Measurements from ENCODE around the gene ERI3.

ERI3 gene

DNA sequence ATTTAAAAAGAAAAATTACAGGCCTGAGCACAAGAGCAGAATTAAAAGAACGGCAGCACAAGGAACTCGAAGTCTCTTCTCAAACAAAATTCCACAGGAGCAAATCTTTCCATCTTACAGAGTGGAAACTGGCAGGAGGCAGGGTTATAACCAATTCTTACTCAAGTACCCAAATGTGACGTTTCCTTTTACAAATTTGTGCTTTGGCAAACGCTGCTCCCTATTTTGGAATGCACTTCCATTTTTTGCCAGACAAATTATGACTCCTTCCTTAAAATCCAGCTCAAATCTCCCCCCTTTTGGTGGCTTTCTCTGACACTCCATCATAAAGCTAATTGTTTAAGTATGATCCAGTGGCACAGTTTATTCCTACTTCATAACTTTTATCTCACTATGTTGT, 7.8 kb downstream of the ERI3 start:
- DNase-seq, result no peak

DNA sequence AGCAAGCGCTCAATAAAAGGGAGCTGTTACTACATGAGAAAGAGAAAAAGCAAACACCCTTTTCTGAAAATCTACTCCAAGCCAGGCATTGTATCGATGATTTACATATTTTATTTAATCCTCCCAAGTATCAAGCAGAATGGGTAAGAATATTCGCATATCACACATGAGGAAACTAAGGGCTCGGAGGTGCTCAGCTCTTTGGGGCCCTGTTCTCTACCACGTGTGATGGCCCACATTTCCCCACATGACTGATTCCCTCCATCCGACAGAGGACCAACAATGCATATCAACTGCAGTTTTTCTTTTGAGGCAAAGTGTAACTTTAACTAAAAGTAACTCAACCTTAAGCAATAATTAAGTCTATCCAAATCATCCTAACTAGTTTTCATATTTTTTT, 8.2 kb downstream of the ERI3 start:
- DNase-seq, result no peak

GRCh38 chr1:44346184-44346583, 8.9 kb downstream of the ERI3 start:
- DNase-seq, result no peak

DNA sequence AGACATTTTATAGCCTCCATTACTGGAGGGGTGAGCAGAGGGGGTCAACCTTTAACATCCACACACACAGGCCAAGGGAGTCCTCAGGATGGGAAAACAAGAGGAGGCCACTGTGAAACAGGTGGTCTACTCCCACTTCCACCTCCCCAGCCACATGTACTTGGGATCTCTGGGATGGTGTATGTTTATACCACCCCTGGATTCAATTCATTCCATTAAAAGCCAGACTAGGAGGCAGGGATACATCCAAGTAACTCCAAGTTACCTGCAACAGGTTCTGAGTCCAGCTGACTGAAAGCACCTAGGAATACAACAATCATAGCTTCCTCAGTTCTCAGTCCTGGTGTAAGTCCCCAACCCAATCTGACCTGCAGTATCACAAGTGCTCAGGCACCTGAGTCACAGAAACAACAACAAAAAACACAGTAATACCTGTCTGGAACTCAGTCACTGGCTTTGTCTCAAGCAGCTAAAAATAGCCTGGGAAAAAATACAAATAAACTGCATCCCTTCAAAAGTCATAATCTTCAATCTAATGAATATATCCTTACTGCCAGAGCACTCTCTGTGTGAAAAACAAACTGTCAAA, 9.8 kb downstream of the ERI3 start:
- no peak for DNase-seq

- no peak for DNase-seq
These were observed 15.3 kb downstream of the ERI3 start for GRCh38 chr1:44339731-44340130.

DNA sequence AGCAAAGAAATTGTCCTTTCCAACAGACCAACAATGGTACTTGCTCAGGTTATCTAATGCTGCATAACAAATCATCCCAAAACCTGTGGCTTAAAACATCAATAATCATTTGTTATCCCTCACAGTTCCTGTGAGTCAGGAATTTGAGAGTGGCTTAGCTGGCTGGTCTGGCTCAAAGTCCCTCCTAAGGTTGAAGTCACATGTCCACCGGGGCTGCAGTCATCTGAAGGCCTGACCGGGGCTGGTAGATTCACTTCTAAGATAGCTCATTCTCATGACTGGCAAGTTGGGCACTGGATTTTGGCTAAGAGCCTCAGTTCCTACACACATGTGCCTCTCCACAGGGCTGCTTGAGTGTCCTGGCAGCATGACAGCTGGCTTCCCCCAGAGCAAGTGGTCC, 16.9 kb downstream of the ERI3 start:
- no peak for DNase-seq

- DNase-seq, result no peak
These were observed 18.4 kb downstream of the ERI3 start for GRCh38 chr1:44336668-44337067.

GRCh38 chr1:44334968-44335367, 20.1 kb downstream of the ERI3 start:
- no peak for DNase-seq

DNA sequence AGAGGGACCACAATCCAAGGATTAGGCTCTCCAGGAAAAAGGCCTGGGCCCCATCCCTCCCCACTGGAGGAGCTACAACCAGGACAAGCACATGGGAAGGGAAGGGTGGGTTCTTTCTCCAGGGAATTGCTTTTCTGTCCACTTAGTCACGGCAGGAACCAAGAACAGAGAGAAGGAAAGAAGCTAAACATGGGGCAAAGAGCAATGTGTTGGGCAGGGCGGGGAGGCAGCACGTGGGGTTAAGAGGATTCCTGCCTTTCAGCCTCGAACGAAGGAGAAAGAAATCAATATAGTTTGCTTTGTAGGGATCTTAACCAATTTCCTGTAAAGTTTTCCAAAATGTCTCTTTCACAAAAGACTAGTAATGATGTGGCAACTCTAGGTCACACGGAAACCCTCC, 21.7 kb downstream of the ERI3 start:
- no peak for DNase-seq

- no peak for DNase-seq
These were observed 22.6 kb downstream of the ERI3 start for GRCh38 chr1:44332505-44332904.

DNA sequence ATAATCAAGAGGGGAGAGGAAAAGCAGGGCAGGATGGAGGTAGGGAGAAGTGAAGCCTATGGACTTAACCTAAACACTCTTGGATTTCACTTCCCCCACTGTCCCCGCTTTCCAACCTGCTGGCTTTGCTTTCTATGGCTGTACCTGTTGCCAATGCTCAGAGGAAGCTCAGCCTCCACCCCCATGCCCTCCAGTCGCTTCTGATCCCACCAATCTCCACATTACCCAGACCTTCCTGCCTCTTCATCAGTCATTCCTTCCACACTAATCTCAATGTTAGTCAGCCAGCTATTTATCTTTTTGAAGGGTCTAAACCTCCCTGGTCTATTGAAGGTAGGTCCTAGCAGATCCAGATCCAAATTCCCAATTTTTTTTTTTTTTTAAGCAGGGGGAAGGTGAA, 24.1 kb downstream of the ERI3 start:
- DNase-seq, result no peak

GRCh38 chr1:44328671-44329416, 26.2 kb downstream of the ERI3 start:
- no peak for DNase-seq

DNA sequence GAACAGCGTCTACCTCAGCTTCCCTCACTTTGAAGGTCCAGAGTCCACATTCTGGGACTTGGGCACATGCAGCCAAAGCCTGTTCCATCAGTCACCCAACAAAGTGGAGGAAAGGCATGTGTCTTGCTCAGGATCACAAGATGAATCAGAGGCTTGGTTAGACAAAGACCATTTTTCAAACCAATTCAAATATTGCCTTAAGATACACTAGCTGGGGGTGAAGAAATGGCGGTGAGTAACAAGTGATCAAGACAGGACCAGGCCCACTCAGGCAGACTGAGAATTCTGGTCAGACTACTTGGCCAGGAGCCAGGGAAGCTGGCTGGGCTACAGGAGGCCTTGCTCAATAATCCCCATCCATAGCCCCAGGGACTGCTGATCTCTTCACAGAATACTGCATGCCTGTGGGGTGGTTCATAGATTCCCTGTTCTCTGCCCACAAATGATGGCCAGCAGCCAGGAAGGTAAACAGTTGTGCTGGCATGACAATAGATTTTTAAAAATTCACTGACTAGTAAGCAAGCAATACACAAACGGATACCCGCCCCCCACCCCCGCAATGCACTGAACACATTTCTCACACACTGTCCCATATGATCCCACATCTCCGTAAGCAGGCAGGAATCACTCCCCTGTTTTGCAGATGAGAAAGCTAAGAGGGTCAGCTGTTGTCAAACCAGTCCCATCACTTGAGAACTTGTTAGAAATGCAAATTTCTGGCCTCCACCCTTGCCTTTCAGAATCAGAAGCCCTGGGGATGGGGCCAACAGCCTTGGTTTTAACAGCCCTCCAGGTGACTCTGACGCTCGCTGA, 27.2 kb downstream of the ERI3 start:
- DNase-seq, result no peak

DNA sequence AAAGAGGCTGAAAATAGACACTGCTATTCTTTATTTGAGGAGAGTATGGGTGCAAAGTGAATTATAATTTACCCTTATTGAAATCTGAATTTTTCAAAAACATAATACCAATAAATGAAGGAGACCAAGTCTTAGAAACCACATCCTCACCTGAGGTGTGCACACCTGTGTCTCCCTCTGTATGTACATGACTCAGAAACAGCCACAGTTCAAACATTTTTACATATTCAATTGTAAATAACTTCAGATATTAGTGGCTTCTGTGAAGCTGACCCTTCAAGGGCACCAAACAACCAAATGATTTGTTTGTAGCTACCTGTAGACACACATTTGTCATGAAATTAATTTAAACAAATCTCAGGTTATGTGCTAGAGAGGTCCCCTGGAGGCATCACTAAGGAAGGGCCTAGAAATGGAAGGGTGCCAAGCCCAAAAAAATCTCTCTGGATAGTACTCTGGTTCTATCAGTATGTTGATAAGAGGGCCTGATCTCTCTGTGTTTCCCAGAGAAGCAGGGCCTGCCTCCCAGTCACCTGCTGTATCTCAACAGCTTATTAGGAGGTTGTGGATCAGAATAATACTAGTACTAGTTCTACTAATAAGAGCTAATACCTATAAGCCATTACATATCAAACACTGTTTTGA, 28.1 kb downstream of the ERI3 start:
- no peak for DNase-seq

DNA sequence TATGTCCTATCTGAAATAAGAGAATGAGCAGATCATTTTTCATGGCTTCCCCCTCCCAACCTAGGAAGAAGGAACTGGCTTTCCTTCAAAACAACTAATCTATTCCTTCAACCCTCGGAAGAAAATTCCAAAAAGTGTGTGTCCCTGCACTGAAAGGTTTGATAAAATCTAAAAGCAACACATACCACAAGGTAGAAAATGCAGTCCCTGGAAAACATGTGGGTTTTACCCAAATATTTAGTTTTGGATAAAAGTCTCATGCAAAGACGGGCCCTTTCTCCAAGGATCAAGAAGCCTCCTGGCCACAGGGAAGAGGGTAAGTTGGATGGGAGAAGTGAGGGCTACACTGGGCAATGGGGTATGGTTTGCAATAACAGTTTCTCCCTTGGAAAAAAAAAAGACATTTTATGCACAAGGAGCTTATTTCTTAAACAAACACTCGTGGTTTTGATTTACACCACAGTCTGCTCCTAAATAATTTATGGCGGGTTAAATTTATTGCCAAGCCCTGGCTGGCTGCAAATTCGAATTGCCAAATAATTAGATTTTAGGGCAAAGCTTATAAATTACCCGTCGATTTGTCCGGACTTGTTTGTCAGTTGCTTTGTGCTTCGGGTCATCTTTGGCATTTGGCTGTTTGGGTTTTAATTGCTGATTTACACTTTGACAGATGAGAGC, 28.9 kb downstream of the ERI3 start:
- DNase-seq, result no peak

GRCh38 chr1:44323947-44324346, 31.1 kb downstream of the ERI3 start:
- DNase-seq, result no peak

DNA sequence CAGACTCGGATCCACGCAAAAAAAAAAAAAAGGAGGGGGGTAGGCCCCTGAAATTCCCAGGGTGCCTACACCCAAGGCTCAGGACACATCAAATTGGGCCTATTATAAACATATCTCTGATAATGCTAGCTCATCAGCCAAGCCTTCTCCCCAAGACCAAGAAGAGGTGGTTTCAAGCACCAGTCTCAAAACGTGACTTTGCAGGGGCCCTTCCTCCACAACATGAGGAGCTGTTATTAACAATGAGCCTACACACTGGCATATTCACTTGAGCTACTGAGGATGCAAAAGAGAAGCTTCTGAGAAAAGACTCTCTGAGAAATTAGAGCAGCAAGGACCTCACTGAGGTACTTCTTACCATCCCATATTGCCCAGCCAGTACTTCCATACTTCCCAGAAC, 32.7 kb downstream of the ERI3 start:
- no peak for DNase-seq

DNA sequence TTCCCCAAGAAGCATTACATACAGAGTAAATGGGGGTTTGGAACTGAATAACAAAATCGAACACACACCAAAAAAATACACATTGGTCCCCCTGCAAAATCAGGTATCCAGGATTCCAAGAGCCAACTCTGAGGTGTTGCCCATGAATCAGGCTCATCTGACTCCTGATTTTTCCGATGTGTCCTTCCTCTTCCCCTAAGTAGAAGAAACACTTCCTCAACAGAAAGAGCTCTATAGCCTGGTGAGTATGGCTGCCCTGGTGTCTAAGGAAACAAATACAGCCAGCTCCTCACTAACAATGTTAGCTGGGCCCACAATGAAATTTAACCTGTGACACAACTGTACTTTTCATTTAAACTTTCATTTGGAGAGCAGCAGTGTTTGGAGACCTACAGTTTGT, 33.6 kb downstream of the ERI3 start:
- DNase-seq, result no peak

DNA sequence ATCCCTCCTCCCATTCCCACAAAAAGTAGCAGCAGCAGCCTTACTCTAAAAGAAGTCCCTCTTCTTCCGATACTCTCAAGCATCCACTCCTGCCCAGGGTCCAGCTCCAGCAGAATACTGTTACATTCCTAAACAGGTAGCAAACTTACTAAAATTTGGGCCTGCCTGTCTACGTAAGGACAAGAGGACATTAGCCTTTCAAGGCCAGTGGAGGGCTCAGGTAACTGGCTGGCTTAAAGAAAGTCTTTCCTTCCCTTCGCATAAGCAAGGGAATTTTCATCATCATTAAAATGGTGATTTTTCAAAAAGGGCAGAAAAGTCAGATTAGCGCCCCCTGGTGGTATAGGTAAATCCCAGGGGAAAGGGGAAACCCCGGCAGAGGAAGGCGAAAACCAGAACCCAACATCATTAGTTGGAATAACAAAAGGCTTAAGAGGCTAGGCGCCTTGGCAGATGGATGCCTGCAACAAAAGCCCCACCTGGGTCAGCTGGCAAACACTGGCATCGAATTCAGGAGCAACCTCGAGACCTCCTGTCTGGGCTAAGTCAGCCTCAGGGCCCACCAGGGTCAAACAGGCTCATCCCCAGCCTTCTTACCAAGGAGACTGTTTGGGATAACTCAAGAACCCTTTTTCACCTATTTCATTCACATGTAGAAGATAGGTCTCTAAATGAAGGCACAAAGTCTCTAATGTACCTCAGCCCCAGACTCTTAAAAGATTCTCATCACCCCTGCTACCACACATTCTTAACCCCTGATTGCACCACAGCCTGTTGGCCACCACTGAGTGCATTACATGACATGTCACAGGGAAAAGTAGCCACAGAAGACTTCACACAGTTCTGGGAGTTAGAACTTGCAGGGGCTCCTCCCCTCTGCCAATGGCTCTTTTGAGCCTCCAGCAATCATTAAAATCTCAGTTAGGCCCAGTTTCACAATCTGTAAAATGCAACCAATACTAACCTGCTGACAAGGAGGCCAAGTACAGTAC, 36.7 kb downstream of the ERI3 start:
- peak; percentile 2 to 13 (median 11) for DNase-seq

DNA sequence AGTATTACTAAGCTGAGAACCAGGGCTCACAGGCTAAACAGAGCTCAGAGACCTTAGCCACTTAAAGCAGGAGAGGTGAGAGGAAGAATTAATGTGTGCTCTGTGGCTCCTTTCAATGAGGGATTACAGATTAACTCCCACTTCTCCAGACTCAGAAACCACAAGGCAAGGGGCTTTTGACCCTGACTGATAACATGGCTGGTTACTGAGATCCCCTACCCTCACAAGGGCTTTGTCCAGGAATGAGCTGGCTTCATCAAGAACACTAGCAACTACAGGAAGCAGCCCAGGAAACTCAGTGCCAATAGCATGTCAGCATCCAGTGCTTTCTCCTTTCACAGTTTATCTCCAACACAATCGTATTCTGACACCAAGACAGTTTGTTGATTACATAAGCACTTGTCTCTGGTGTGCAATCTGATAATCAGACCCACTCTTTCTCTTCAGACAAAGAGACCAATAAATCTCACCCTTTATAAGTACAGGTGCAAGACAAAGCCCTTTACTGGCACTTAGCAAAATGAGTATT, 38.8 kb downstream of the ERI3 start:
- no peak for DNase-seq

DNA sequence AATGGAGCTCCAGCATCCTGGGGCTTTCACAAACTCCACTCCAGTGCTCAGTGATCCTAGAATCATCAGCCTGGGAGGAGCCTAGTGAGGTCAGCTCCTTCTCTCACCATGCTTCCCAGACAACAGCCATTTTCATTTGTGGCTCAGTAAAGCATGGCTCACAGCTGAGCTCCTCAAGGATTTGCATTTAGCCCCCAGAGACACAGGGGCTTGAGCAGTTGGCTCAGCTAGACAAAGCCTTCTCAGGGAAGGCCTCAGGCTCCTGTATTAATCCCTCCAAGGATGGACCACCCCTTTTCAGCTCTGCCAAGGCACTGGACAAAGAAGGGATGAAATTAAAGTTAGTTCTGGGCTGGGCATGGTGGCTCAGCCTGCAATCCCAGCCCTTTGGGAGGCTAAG, 39.5 kb downstream of the ERI3 start:
- DNase-seq, result no peak
